ENCODE results near the gene PRRT4.
A peak's percentile ranks its signal among the peaks of the same experiment; 100 is the strongest.

Gene PRRT4

GRCh38 chr7:128395748-128396147 lies 34.3 kb upstream of the PRRT4 start:
- no peak for DNase-seq (ENCODE audit: low spot score)

- no peak for DNase-seq (ENCODE audit: low spot score)
Observed at GRCh38 chr7:128394904-128395496, 33.5 kb upstream of the PRRT4 start.

GRCh38 chr7:128393526-128394330 lies 32.2 kb upstream of the PRRT4 start:
- no peak for DNase-seq (ENCODE audit: low spot score)

GRCh38 chr7:128392446-128393327 lies 31.2 kb upstream of the PRRT4 start:
- DNase-seq (ENCODE audit: low spot score), result no peak

- DNase-seq (ENCODE audit: low spot score), result no peak
Observed at GRCh38 chr7:128391805-128392204, 30.3 kb upstream of the PRRT4 start.

- no peak for DNase-seq (ENCODE audit: low spot score)
Observed at GRCh38 chr7:128390871-128391565, 29.5 kb upstream of the PRRT4 start.

GRCh38 chr7:128389618-128390329 lies 28.3 kb upstream of the PRRT4 start:
- DNase-seq (ENCODE audit: low spot score), result no peak

GRCh38 chr7:128389085-128389617 lies 27.7 kb upstream of the PRRT4 start:
- no peak for DNase-seq (ENCODE audit: low spot score)

GRCh38 chr7:128388145-128388485 lies 26.6 kb upstream of the PRRT4 start:
- no peak for DNase-seq (ENCODE audit: low spot score)

GRCh38 chr7:128387216-128388144 lies 26.0 kb upstream of the PRRT4 start:
- DNase-seq (ENCODE audit: low spot score), result peak; percentile 93

- no peak for DNase-seq (ENCODE audit: low spot score)
Observed at GRCh38 chr7:128385988-128386925, 24.8 kb upstream of the PRRT4 start.

- DNase-seq (ENCODE audit: low spot score), result no peak
Observed at GRCh38 chr7:128384726-128385125, 23.2 kb upstream of the PRRT4 start.

- no peak for DNase-seq (ENCODE audit: low spot score)
Observed at GRCh38 chr7:128383776-128384175, 22.3 kb upstream of the PRRT4 start.

- DNase-seq (ENCODE audit: low spot score), result no peak
Observed at GRCh38 chr7:128381161-128381821, 19.8 kb upstream of the PRRT4 start.

GRCh38 chr7:128380483-128381106 lies 19.1 kb upstream of the PRRT4 start:
- DNase-seq (ENCODE audit: low spot score), result no peak

- no peak for DNase-seq (ENCODE audit: low spot score)
Observed at GRCh38 chr7:128379900-128380479, 18.5 kb upstream of the PRRT4 start.

- no peak for DNase-seq (ENCODE audit: low spot score)
Observed at GRCh38 chr7:128378637-128379036, 17.1 kb upstream of the PRRT4 start.

GRCh38 chr7:128376077-128376476 lies 14.6 kb upstream of the PRRT4 start:
- no peak for DNase-seq (ENCODE audit: low spot score)
